IMR-90 (cell line): ENCODE measurements around the gene RXFP1. TPM values are rescaled to one million over a fixed set of nuclear protein-coding genes. Genes with fewer than 3 reads are reported as not detected.

Experiments
- ATAC-seq: fragments of 200-7000 bp; cut with Tn5 transposase; 2 replicates; pipeline ENCODE4 v1.9.1; 2020; ENCODE audit warnings: low read depth, mild to moderate bottlenecking, moderate library complexity
- BruUV-seq: library from RNA; stranded (reverse); fragments of 400-500 nt; replicated peaks from 2 replicates; lab custom pipeline; 2021; lab: Mats Ljungman, UMichigan
- CTCF ChIA-PET: fragments of 300-600 bp; formaldehyde crosslinking; extraction: SDS; loops from one replicate; lab custom pipeline; 2021; ENCODE audit warnings: antibody characterized with exemption; lab: Yijun Ruan, JAX
- POLR2A ChIA-PET: fragments of 300-600 bp; sonication (Branson Sonifier 250); formaldehyde crosslinking; loops from one replicate; lab custom pipeline; 2022; ENCODE audit warnings: antibody characterized with exemption; ENCODE audit not compliant: unreplicated experiment; lab: Charles Lee
- DNase-seq: peaks from one replicate; pipeline ENCODE4 v3.0.0; 2013
- H2AFZ ChIP-seq: replicated peaks from 2 replicates; pipeline ENCODE3; 2013; ENCODE audit warnings: low read length, mild to moderate bottlenecking; ENCODE audit not compliant: poor library complexity
- H2AK5ac ChIP-seq: 2 replicates; pipeline ENCODE4 v1.6.1; 2013; ENCODE audit warnings: low read depth, low read length, inconsistent platforms
- H2AK9ac ChIP-seq: replicated peaks from 2 replicates; pipeline ENCODE3; 2013; ENCODE audit warnings: mild to moderate bottlenecking, low read depth, low read length, moderate library complexity; ENCODE audit not compliant: poor library complexity
- H2BK120ac ChIP-seq: 2 replicates; pipeline ENCODE4 v1.6.1; 2013; ENCODE audit warnings: low read depth, low read length, inconsistent platforms
- H2BK15ac ChIP-seq: 3 replicates; pipeline ENCODE4 v1.6.1; 2013; ENCODE audit warnings: low read depth, low read length, inconsistent platforms
- H2BK20ac ChIP-seq: 2 replicates; pipeline ENCODE4 v1.6.1; 2013; ENCODE audit warnings: low read depth, mild to moderate bottlenecking, inconsistent platforms, low read length, moderate library complexity
- H2BK5ac ChIP-seq: 2 replicates; pipeline ENCODE4 v1.6.1; 2013; ENCODE audit warnings: mild to moderate bottlenecking, low read depth, low read length, inconsistent platforms; ENCODE audit not compliant: poor library complexity, severe bottlenecking
- H3K14ac ChIP-seq: replicated peaks from 2 replicates; pipeline ENCODE4 v1.6.1; 2013; ENCODE audit warnings: low read depth, low read length, inconsistent platforms
- H3K18ac ChIP-seq: 2 replicates; pipeline ENCODE4 v1.6.1; 2013; ENCODE audit warnings: low read depth, low read length, control low read depth
- H3K23ac ChIP-seq: 2 replicates; pipeline ENCODE4 v1.6.1; 2013; ENCODE audit warnings: low read depth, low read length, inconsistent platforms
- H3K27ac ChIP-seq: 2 replicates; pipeline ENCODE4 v1.5.1; 2013; ENCODE audit warnings: mild to moderate bottlenecking, control low read depth, low read length; ENCODE audit not compliant: insufficient read depth
- H3K27me3 ChIP-seq: 2 replicates; pipeline ENCODE4 v1.6.1; 2013; ENCODE audit warnings: low read length; ENCODE audit not compliant: control insufficient read depth, insufficient read depth
- H3K36me3 ChIP-seq: 2 replicates; pipeline ENCODE4 v1.6.1; 2013; ENCODE audit warnings: low read length, mixed read lengths; ENCODE audit not compliant: control insufficient read depth, insufficient read depth
- H3K4ac ChIP-seq: 2 replicates; pipeline ENCODE4 v1.6.1; 2013; ENCODE audit warnings: low read depth, low read length, inconsistent platforms
- H3K4me1 ChIP-seq: 2 replicates; pipeline ENCODE4 v1.6.1; 2013; ENCODE audit warnings: low read length, mixed read lengths; ENCODE audit not compliant: control insufficient read depth, insufficient read depth
- H3K4me2 ChIP-seq: 2 replicates; pipeline ENCODE4 v1.6.1; 2013; ENCODE audit warnings: low read depth, mild to moderate bottlenecking, control low read depth, low read length, moderate library complexity
- H3K4me3 ChIP-seq: 2 replicates; pipeline ENCODE4 v1.5.1; 2013; ENCODE audit warnings: low read depth, mild to moderate bottlenecking, control low read depth, low read length, moderate library complexity; ENCODE audit not compliant: insufficient read depth
- H3K56ac ChIP-seq: 2 replicates; pipeline ENCODE4 v1.6.1; 2013; ENCODE audit warnings: low read length, inconsistent platforms; ENCODE audit not compliant: insufficient read depth; ENCODE audit errors: extremely low read depth
- H3K79me1 ChIP-seq, 2 experiments: 2 replicates each; pipeline ENCODE4 v1.6.1; 2013; ENCODE audit warnings: low read length in 2 of 2, inconsistent platforms in 1 of 2, low read depth in 1 of 2
- H3K9ac ChIP-seq: 2 replicates; pipeline ENCODE4 v1.6.1; 2013; ENCODE audit warnings: low read depth, low read length, control low read depth
- H3K9me1 ChIP-seq: 2 replicates; pipeline ENCODE4 v1.6.1; 2013; ENCODE audit warnings: low read length, inconsistent platforms; ENCODE audit not compliant: insufficient read depth
- H3K9me3 ChIP-seq: 2 replicates; pipeline ENCODE4 v1.6.1; 2013; ENCODE audit warnings: low read length; ENCODE audit not compliant: control insufficient read depth, insufficient read depth
- H4K20me1 ChIP-seq: 2 replicates; pipeline ENCODE4 v1.6.1; 2013; ENCODE audit warnings: low read length, inconsistent platforms; ENCODE audit not compliant: insufficient read depth
- H4K5ac ChIP-seq: 2 replicates; pipeline ENCODE4 v1.6.1; 2013; ENCODE audit warnings: mild to moderate bottlenecking, low read depth, low read length, control low read depth
- H4K8ac ChIP-seq, 2 experiments: 2 replicates each; pipeline ENCODE4 v1.6.1; 2013; ENCODE audit warnings: low read depth in 2 of 2, low read length in 2 of 2, control low read depth in 1 of 2, inconsistent platforms in 1 of 2
- H4K91ac ChIP-seq: 2 replicates; pipeline ENCODE4 v1.6.1; 2013; ENCODE audit warnings: low read depth, low read length, inconsistent platforms; ENCODE audit not compliant: insufficient read depth
- CHD1 ChIP-seq: IDR thresholded peaks from 2 replicates; pipeline ENCODE4 v1.6.1; 2012; ENCODE audit warnings: low read depth, low read length, improper control_type of control experiment
- CTCF ChIP-seq: conservative IDR thresholded peaks from 2 replicates; pipeline ENCODE4 v1.5.1; 2012; ENCODE audit warnings: mild to moderate bottlenecking, low read depth, low read length, improper control_type of control experiment
- ELK1 ChIP-seq: fragments of 150-350 bp; IDR thresholded peaks from 2 replicates; pipeline ENCODE4 v1.6.1; 2016; ENCODE audit warnings: low read depth, mild to moderate bottlenecking, low read length, moderate library complexity, borderline replicate concordance
- MAFK ChIP-seq: IDR thresholded peaks from 2 replicates; pipeline ENCODE4 v1.6.1; 2012; ENCODE audit warnings: low read depth, low read length, improper control_type of control experiment
- MAZ ChIP-seq: IDR thresholded peaks from 2 replicates; pipeline ENCODE4 v1.6.1; 2012; ENCODE audit warnings: low read depth, mild to moderate bottlenecking, low read length, improper control_type of control experiment, moderate library complexity, borderline replicate concordance
- MXI1 ChIP-seq: IDR thresholded peaks from 2 replicates; pipeline ENCODE4 v1.6.1; 2012; ENCODE audit warnings: low read depth, mild to moderate bottlenecking, low read length, moderate library complexity, borderline replicate concordance
- NFE2L2 ChIP-seq: fragments of 150-350 bp; IDR thresholded peaks from 2 replicates; pipeline ENCODE4 v1.6.1; 2016; ENCODE audit warnings: low read depth, mild to moderate bottlenecking, low read length
- RAD21 ChIP-seq: IDR thresholded peaks from 2 replicates; pipeline ENCODE4 v1.6.1; 2012; ENCODE audit warnings: low read length, improper control_type of control experiment
- RCOR1 ChIP-seq: IDR thresholded peaks from 2 replicates; pipeline ENCODE4 v1.6.1; 2012; ENCODE audit warnings: mild to moderate bottlenecking, low read length, improper control_type of control experiment; ENCODE audit not compliant: insufficient replicate concordance
- RFX5 ChIP-seq: IDR thresholded peaks from 2 replicates; pipeline ENCODE4 v1.8.0; 2012; ENCODE audit warnings: low read depth, mild to moderate bottlenecking, low read length, moderate library complexity
- SMC3 ChIP-seq: fragments of 150-350 bp; IDR thresholded peaks from 2 replicates; pipeline ENCODE4 v1.6.1; 2016; ENCODE audit warnings: low read depth, mild to moderate bottlenecking, antibody characterized with exemption, low read length, moderate library complexity
- whole genome bisulfite sequencing, 2 experiments: methylation state at CpG; one replicate each; pipeline versions ENCODE4 v1.1.5 to v1.1.7; 2013; ENCODE audit warnings: missing lambda C conversion rate in 2 of 2; ENCODE audit not compliant: insufficient read length in 1 of 2; ENCODE audit errors: extremely low coverage in 2 of 2; 5-methylcytosine and 5-hydroxymethylcytosine counted together
- dilution Hi-C: fragments of 300-500 bp; cut with HindIII; formaldehyde crosslinking; loops from one replicate; pipeline ENCODE4 v1.14.3; 2018; ENCODE audit warnings: low sequenced_read_pairs; ENCODE audit not compliant: unreplicated experiment
- in situ Hi-C: fragments of 300-500 bp; cut with MboI; formaldehyde crosslinking; loops from 3 replicates; pipeline ENCODE4 v1.14.3; 2019; ENCODE audit warnings: low sequenced_read_pairs, inconsistent platforms, mixed read lengths
- intact Hi-C: fragments of 100-400 bp; cut with micrococcal nuclease; formaldehyde crosslinking; loops from 2 replicates; pipeline ENCODE4 v1.10.0; 2022
- polyA plus RNA-seq, 3 experiments: library from polyadenylated mRNA; depleted of rRNA; stranded (reverse); fragments of >200 nt; gene quantifications; 2 replicates each; pipeline ENCODE4 v1.2.3, GENCODE V29; 2012; ENCODE audit warnings: low replicate concordance in 1 of 3
- total RNA-seq: library from RNA; depleted of rRNA; stranded (reverse); fragments of >200 nt; gene quantifications from 2 replicates; pipeline ENCODE4 v1.2.3, GENCODE V29; 2012
- TF ChIP-seq, protein P1 (sequence below): fragments of 150-350 bp; IDR thresholded peaks from 2 replicates; pipeline ENCODE4 v1.6.1; 2017; ENCODE audit warnings: mild to moderate bottlenecking, antibody characterized with exemption, low read length, low read depth

RXFP1 gene
- total and polyA plus RNA-seq, 2 of the 4 experiments (the other 2 are of a cell fraction): not detected

DNA sequence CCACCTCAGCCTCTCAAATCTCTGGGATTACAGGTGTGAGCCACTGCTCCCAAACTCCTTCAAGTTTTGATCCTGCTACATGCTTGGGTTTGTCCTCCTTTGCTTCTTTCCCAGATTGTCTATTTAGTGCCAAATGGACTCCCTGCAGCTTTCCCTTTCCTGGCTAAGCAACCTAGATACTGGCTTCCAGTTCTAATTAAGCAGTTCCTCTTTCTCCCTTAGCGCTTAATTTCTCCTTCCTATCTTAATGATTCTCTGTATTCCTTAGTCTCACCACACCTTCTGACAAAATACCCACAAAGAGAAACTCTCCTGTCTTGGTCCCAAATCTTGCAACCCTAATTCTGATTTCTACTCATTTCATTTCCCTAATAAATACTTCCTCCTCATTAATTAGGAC lies 7.8 kb downstream of the RXFP1 start:
- no TSS peak for BruUV-seq
- WGBS, 2 experiments: 75% methylated on average over 1 of the region's 1 CpG; no CpG with 5 or more reads in 1 of the 2 experiments

More for the DNA sequence above, 7.8 kb downstream of the RXFP1 start:
- dilution Hi-C loops: no loop called here
- ChIA-PET CTCF (interaction anchor here (0.6 kb wide), 1 partner anchor 11 kb away, joined by 3 read pairs; no protein-coding TSS in a partner anchor), POLR2A (no interaction called here)
- Histone ChIP-seq H3K23ac (no peak overlapping the region), H3K79me1 (no peaks in the 10 kb centered on the region), H3K27ac (no peak overlapping the region), H2AFZ (no peak overlapping the region), H2BK5ac (no peak overlapping the region), H4K91ac (no peak overlapping the region), H3K18ac (no peak overlapping the region), H3K4me1 (no peaks in the 10 kb centered on the region), H3K9ac (no peak overlapping the region), H2BK120ac (no peak overlapping the region), H3K14ac (no peak overlapping the region), H3K56ac (no peak overlapping the region), H3K9me1 (no peaks in the 10 kb centered on the region), H2AK9ac (no peak overlapping the region), H2BK20ac (no peak overlapping the region), H3K9me3 (no peaks in the 10 kb centered on the region), H4K5ac (no peak overlapping the region), H4K20me1 (no peaks in the 10 kb centered on the region), H4K8ac (no peak overlapping the region), H2BK15ac (no peak overlapping the region), H2AK5ac (no peak overlapping the region), H3K36me3 (no peaks in the 10 kb centered on the region), H3K27me3 (no peaks in the 10 kb centered on the region), H3K4ac (no peak overlapping the region), H3K4me2 (no peak overlapping the region), H3K4me3 (no peak overlapping the region)
- TF ChIP-seq MXI1 (no peak), ELK1 (no peak), SMC3 (no peak), MAZ (no peak), CHD1 (no peak), RFX5 (no peak), RAD21 (no peak), RCOR1 (no peak), CTCF (no peak), MAFK (no peak), NFE2L2 (no peak)
- TF ChIP-seq, protein P1, sequence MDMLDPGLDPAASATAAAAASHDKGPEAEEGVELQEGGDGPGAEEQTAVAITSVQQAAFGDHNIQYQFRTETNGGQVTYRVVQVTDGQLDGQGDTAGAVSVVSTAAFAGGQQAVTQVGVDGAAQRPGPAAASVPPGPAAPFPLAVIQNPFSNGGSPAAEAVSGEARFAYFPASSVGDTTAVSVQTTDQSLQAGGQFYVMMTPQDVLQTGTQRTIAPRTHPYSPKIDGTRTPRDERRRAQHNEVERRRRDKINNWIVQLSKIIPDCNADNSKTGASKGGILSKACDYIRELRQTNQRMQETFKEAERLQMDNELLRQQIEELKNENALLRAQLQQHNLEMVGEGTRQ: no peak
- in situ Hi-C loops: no loop called here
- ATAC-seq (no peak), DNase-seq (no peak)
- intact Hi-C loops: no loop called here
